Gastroesophageal sphincter (tissue), 4 donors: Measurements from ENCODE around the gene RSF1. TPM values are rescaled to one million over a fixed set of nuclear protein-coding genes. Genes with fewer than 3 reads are reported as not detected.

Source experiments
- ATAC-seq: fragments of 150-250 bp; one replicate; pipeline ENCODE4 v1.9.1; 2016; ENCODE audit warnings: mild to moderate bottlenecking, moderate library complexity
- H3K27ac ChIP-seq, 4 donors: fragments of 200-600 bp; sonication (generic) in 3 of 4; 1 replicate in 3 of 4; 2 replicates in 1 of 4; pipeline ENCODE4 v1.5.1; 2016 to 2019
- H3K27me3 ChIP-seq: fragments of 200-600 bp; sonication (generic); one replicate; pipeline ENCODE4 v1.5.1; 2019
- H3K36me3 ChIP-seq, 2 donors: fragments of 200-600 bp; sonication (generic); one replicate each; pipeline ENCODE4 v1.5.1; 2019; ENCODE audit warnings: control low read depth in 1 of 2
- H3K4me1 ChIP-seq, 3 donors: fragments of 200-600 bp; sonication (generic); 1 replicate in 2 of 3; 2 replicates in 1 of 3; pipeline ENCODE4 v1.5.1; 2016 to 2019; ENCODE audit warnings: control low read depth in 2 of 3
- H3K4me3 ChIP-seq, 2 donors: fragments of 200-600 bp; sonication (generic); one replicate each; pipeline ENCODE4 v1.5.1; 2019; ENCODE audit warnings: mild to moderate bottlenecking in 1 of 2, moderate library complexity in 1 of 2
- H3K9me3 ChIP-seq, 3 donors: fragments of 200-600 bp; sonication (generic); one replicate each; pipeline ENCODE4 v1.5.1; 2017 to 2019; ENCODE audit warnings: control low read depth in 2 of 3
- CTCF ChIP-seq, 4 experiments: fragments of 200-600 bp in 2 of 4; fragments of 450-650 bp in 2 of 4; sonication (generic) in 1 of 4; IDR thresholded peaks; one replicate each; pipeline ENCODE4 v1.5.1; 2017 to 2019; ENCODE audit warnings: antibody characterized with exemption in 4 of 4, mild to moderate bottlenecking in 2 of 4, moderate library complexity in 2 of 4
- EP300 ChIP-seq: sonication (generic); formaldehyde crosslinking; IDR thresholded peaks from one replicate; pipeline ENCODE4 v1.6.1; 2017; ENCODE audit warnings: antibody characterized with exemption, mild to moderate bottlenecking
- POLR2A ChIP-seq, 2 donors: fragments of 450-650 bp; IDR thresholded peaks; one replicate each; pipeline ENCODE4 v1.6.1; 2017; ENCODE audit warnings: antibody characterized with exemption in 2 of 2, mild to moderate bottlenecking in 2 of 2, moderate library complexity in 1 of 2
- POLR2AphosphoS5 ChIP-seq: sonication (generic); formaldehyde crosslinking; IDR thresholded peaks from one replicate; pipeline ENCODE4 v1.6.1; 2017; ENCODE audit warnings: antibody characterized with exemption
- WGBS, 2 donors: methylation state at CpG; one replicate each; pipeline ENCODE4 v1.1.5; 2018; ENCODE audit warnings: low coverage in 1 of 2; 5-methylcytosine and 5-hydroxymethylcytosine counted together
- total RNA-seq, 4 donors: library from RNA; depleted of rRNA; stranded (reverse); fragments of >200 nt; gene quantifications; one replicate each; pipeline ENCODE4 v1.1.0, GENCODE V29; 2016

RSF1 gene
- total RNA-seq, 4 donors from 2014 or later, result 63.9 to 99.1 (median 80.8) TPM

GRCh38 chr11:77725433-77725832, 95.1 kb downstream of the RSF1 start:
- peaks cover 0 to under 1% (median 0%) of the 10 kb centered on the region in 3 donors for H3K9me3 ChIP-seq
- H3K36me3 ChIP-seq, result peaks cover 0 to 42% of the 10 kb centered on the region in 2 donors
- no peaks in the 10 kb centered on the region for H3K27me3 ChIP-seq
- no peak overlapping the region for H3K27ac ChIP-seq
- peaks cover 0 to 4% (median 0%) of the 10 kb centered on the region in 3 donors for H3K4me1 ChIP-seq
- 55 to 100% methylated on average over 1 to 3 of the region's 3 CpGs for WGBS, 2 donors
- TF ChIP-seq EP300 (no peak), POLR2AphosphoS5 (no peak), POLR2A (IDR thresholded peaks at IDR 0.05) (no peak), CTCF (IDR thresholded peaks at IDR 0.05) (no peak)
- no peak for ATAC-seq
- H3K4me3 ChIP-seq, result no peak overlapping the region

- WGBS, 2 donors, result 86 to 89% methylated on average over 3 to 4 of the region's 4 CpGs
- no peak for TF ChIP-seq EP300
- TF ChIP-seq CTCF (IDR thresholded peaks at IDR 0.05), result no peak
- TF ChIP-seq POLR2AphosphoS5, result no peak
Observed at GRCh38 chr11:77724636-77725035, 95.9 kb downstream of the RSF1 start.

GRCh38 chr11:77723024-77723423, 97.5 kb downstream of the RSF1 start:
- Histone ChIP-seq H3K27ac (no peak overlapping the region), H3K36me3 (peaks cover 0 to 43% of the 10 kb centered on the region in 2 donors), H3K27me3 (no peaks in the 10 kb centered on the region), H3K4me1 (peaks cover 0 to 4% (median 0%) of the 10 kb centered on the region in 3 donors), H3K9me3 (no peaks in the 10 kb centered on the region), H3K4me3 (no peak overlapping the region)
- WGBS, 2 donors, result 60 to 64% methylated on average over 2 of the region's 2 CpGs
- TF ChIP-seq CTCF (IDR thresholded peaks at IDR 0.05) (no peak), EP300 (no peak)
- ATAC-seq, result no peak

More at GRCh38 chr11:77724636-77725035, 95.9 kb downstream of the RSF1 start:
- Histone ChIP-seq H3K4me3 (no peak overlapping the region), H3K9me3 (no peaks in the 10 kb centered on the region), H3K4me1 (peaks cover 0 to 4% (median 0%) of the 10 kb centered on the region in 3 donors), H3K36me3 (peaks cover 0 to 41% of the 10 kb centered on the region in 2 donors), H3K27me3 (no peaks in the 10 kb centered on the region), H3K27ac (no peak overlapping the region)
- no peak for ATAC-seq

GRCh38 chr11:77710358-77710757, 110.2 kb downstream of the RSF1 start:
- Histone ChIP-seq H3K27ac (no peak overlapping the region), H3K4me3 (no peak overlapping the region), H3K36me3 (peaks cover 0 to 10% of the 10 kb centered on the region in 2 donors), H3K4me1 (no peaks in the 10 kb centered on the region), H3K9me3 (no peaks in the 10 kb centered on the region), H3K27me3 (no peaks in the 10 kb centered on the region)
- TF ChIP-seq CTCF (IDR thresholded peaks at IDR 0.05) (no peak), POLR2AphosphoS5 (no peak), POLR2A (IDR thresholded peaks at IDR 0.05) (no peak), EP300 (no peak)
- WGBS, 2 donors, result 83 to 92% methylated on average over 1 of the region's 1 CpG
- no peak for ATAC-seq

- Histone ChIP-seq H3K4me3 (no peak overlapping the region), H3K9me3 (no peaks in the 10 kb centered on the region), H3K36me3 (peaks cover 0 to 32% of the 10 kb centered on the region in 2 donors), H3K4me1 (no peaks in the 10 kb centered on the region), H3K27me3 (no peaks in the 10 kb centered on the region), H3K27ac (no peak overlapping the region)
- 88 to 93% methylated on average over 5 to 7 of the region's 7 CpGs for WGBS, 2 donors
- no peak for ATAC-seq
- TF ChIP-seq POLR2AphosphoS5, result no peak
- TF ChIP-seq CTCF (IDR thresholded peaks at IDR 0.05), result no peak
- no peak for TF ChIP-seq EP300
- no peak for TF ChIP-seq POLR2A (IDR thresholded peaks at IDR 0.05)
Observed at GRCh38 chr11:77705876-77706579, 114.5 kb downstream of the RSF1 start.
